ENCODE results near the gene GRN. TPM values are rescaled to one million over a fixed set of nuclear protein-coding genes. Genes with fewer than 3 reads are reported as not detected.
A peak's percentile ranks its signal among the peaks of the same experiment; 100 is the strongest.
"Not testable (repeated sequence)": the region's sequence is repeated elsewhere in the genome, so short reads cannot be mapped to it uniquely, and the experiment has no call there.

The GRN gene
- total and polyA plus RNA-seq, 2 donors = 155 to 241 TPM

- 89% methylated on average over 6 of the region's 6 CpGs for WGBS
- H3K36me3 ChIP-seq (ENCODE audit: insufficient read depth) = no peaks in the 10 kb centered on the region
Observed at GRCh38 chr17:44382917-44383316, 37.8 kb downstream of the GRN start.

GRCh38 chr17:44383363-44383762 lies 38.3 kb downstream of the GRN start:
- Histone ChIP-seq H3K4me1 (ENCODE audit: insufficient read depth) (no peaks in the 10 kb centered on the region), H3K27ac (ENCODE audit: low read depth) (no peak overlapping the region), H3K4me3 (ENCODE audit: low read depth, low read length) (no peak overlapping the region), H3K36me3 (ENCODE audit: insufficient read depth) (no peaks in the 10 kb centered on the region)
- no peak for DNase-seq (ENCODE audit: extremely low spot score)
- 93% methylated on average over 15 of the region's 15 CpGs for WGBS

More at GRCh38 chr17:44382917-44383316, 37.8 kb downstream of the GRN start:
- DNase-seq (ENCODE audit: extremely low spot score) = no peak
- no peak overlapping the region for H3K27ac ChIP-seq (ENCODE audit: low read depth)
- no peaks in the 10 kb centered on the region for H3K4me1 ChIP-seq (ENCODE audit: insufficient read depth)
- H3K4me3 ChIP-seq (ENCODE audit: low read depth, low read length) = no peak overlapping the region

GRCh38 chr17:44383861-44384260 lies 38.8 kb downstream of the GRN start:
- no peaks in the 10 kb centered on the region for H3K4me1 ChIP-seq (ENCODE audit: insufficient read depth)
- no peak for DNase-seq (ENCODE audit: extremely low spot score)
- 72% methylated on average over 16 of the region's 16 CpGs for WGBS
- no peak overlapping the region for H3K27ac ChIP-seq (ENCODE audit: low read depth)
- H3K4me3 ChIP-seq (ENCODE audit: low read depth, low read length) = no peak overlapping the region
- H3K36me3 ChIP-seq (ENCODE audit: insufficient read depth) = no peaks in the 10 kb centered on the region

- peak overlapping the region; percentile 29 for H3K4me3 ChIP-seq (ENCODE audit: low read depth, low read length)
- H3K27ac ChIP-seq (ENCODE audit: low read depth) = no peak overlapping the region
- no peaks in the 10 kb centered on the region for H3K36me3 ChIP-seq (ENCODE audit: insufficient read depth)
- DNase-seq (ENCODE audit: extremely low spot score) = no peak
- H3K4me1 ChIP-seq (ENCODE audit: insufficient read depth) = no peaks in the 10 kb centered on the region
- 27% methylated on average over 29 of the region's 29 CpGs for WGBS
Observed at GRCh38 chr17:44384281-44384822, 39.2 kb downstream of the GRN start.

GRCh38 chr17:44384823-44385286 lies 39.8 kb downstream of the GRN start:
- WGBS = 3% methylated on average over 26 of the region's 26 CpGs
- peak overlapping the region; percentile 29 for H3K4me3 ChIP-seq (ENCODE audit: low read depth, low read length)
- no peak for DNase-seq (ENCODE audit: extremely low spot score)
- no peak overlapping the region for H3K27ac ChIP-seq (ENCODE audit: low read depth)
- H3K4me1 ChIP-seq (ENCODE audit: insufficient read depth) = no peaks in the 10 kb centered on the region
- no peaks in the 10 kb centered on the region for H3K36me3 ChIP-seq (ENCODE audit: insufficient read depth)

- Histone ChIP-seq H3K4me1 (ENCODE audit: insufficient read depth) (no peaks in the 10 kb centered on the region), H3K4me3 (ENCODE audit: low read depth, low read length) (peak overlapping the region; percentile 29), H3K27ac (ENCODE audit: low read depth) (no peak overlapping the region), H3K36me3 (ENCODE audit: insufficient read depth) (no peaks in the 10 kb centered on the region)
- DNase-seq (ENCODE audit: extremely low spot score) = peak; percentile 62
- 4% methylated on average over 68 of the region's 68 CpGs for WGBS
Observed at GRCh38 chr17:44385287-44386181, 40.4 kb downstream of the GRN start.

GRCh38 chr17:44386182-44386525 lies 41.1 kb downstream of the GRN start:
- Histone ChIP-seq H3K27ac (ENCODE audit: low read depth) (no peak overlapping the region), H3K4me1 (ENCODE audit: insufficient read depth) (no peaks in the 10 kb centered on the region), H3K4me3 (ENCODE audit: low read depth, low read length) (no peak overlapping the region), H3K36me3 (ENCODE audit: insufficient read depth) (no peaks in the 10 kb centered on the region)
- no peak for DNase-seq (ENCODE audit: extremely low spot score)
- 30% methylated on average over 10 of the region's 10 CpGs for WGBS

GRCh38 chr17:44387804-44388203 lies 42.7 kb downstream of the GRN start:
- no peak for DNase-seq (ENCODE audit: extremely low spot score)
- Histone ChIP-seq H3K4me1 (ENCODE audit: insufficient read depth) (no peaks in the 10 kb centered on the region), H3K36me3 (ENCODE audit: insufficient read depth) (no peaks in the 10 kb centered on the region), H3K27ac (ENCODE audit: low read depth) (no peak overlapping the region), H3K4me3 (ENCODE audit: low read depth, low read length) (no peak overlapping the region)
- 89% methylated on average over 2 of the region's 2 CpGs for WGBS

GRCh38 chr17:44389281-44389680 lies 44.2 kb downstream of the GRN start, which contains the start of gene ITGA2B:
TSS of gene ITGA2B (minus strand) at chr17:44389649. CDS start at chr17:44389473, 176 bp downstream.
- WGBS = 48% methylated on average over 1 of the region's 1 CpG
- Histone ChIP-seq H3K36me3 (ENCODE audit: insufficient read depth) (no peaks in the 10 kb centered on the region), H3K4me1 (ENCODE audit: insufficient read depth) (no peaks in the 10 kb centered on the region), H3K4me3 (ENCODE audit: low read depth, low read length) (no peak within 1 kb of the TSS), H3K27ac (ENCODE audit: low read depth) (no peak within 1 kb of the TSS)
- no peak for DNase-seq (ENCODE audit: extremely low spot score)

- WGBS = 83% methylated on average over 6 of the region's 6 CpGs
Observed at GRCh38 chr17:44389723-44390202, 44.7 kb downstream of the GRN start.

GRCh38 chr17:44390250-44390870 lies 45.3 kb downstream of the GRN start:
- H3K36me3 ChIP-seq (ENCODE audit: insufficient read depth) = no peaks in the 10 kb centered on the region
- WGBS = 67% methylated on average over 10 of the region's 10 CpGs
- no peaks in the 10 kb centered on the region for H3K4me1 ChIP-seq (ENCODE audit: insufficient read depth)
- no peak overlapping the region for H3K27ac ChIP-seq (ENCODE audit: low read depth)
- H3K4me3 ChIP-seq (ENCODE audit: low read depth, low read length) = no peak overlapping the region
- no peak for DNase-seq (ENCODE audit: extremely low spot score)

More at GRCh38 chr17:44389723-44390202, 44.7 kb downstream of the GRN start:
- no peaks in the 10 kb centered on the region for H3K36me3 ChIP-seq (ENCODE audit: insufficient read depth)
- H3K27ac ChIP-seq (ENCODE audit: low read depth) = no peak overlapping the region
- no peaks in the 10 kb centered on the region for H3K4me1 ChIP-seq (ENCODE audit: insufficient read depth)
- no peak for DNase-seq (ENCODE audit: extremely low spot score)
- no peak overlapping the region for H3K4me3 ChIP-seq (ENCODE audit: low read depth, low read length)

- not testable (repeated sequence) for H3K36me3 ChIP-seq (ENCODE audit: insufficient read depth); H3K27ac ChIP-seq (ENCODE audit: low read depth); DNase-seq (ENCODE audit: extremely low spot score); H3K4me1 ChIP-seq (ENCODE audit: insufficient read depth); H3K4me3 ChIP-seq (ENCODE audit: low read depth, low read length)
- WGBS = 92% methylated on average over 9 of the region's 9 CpGs
Observed at GRCh38 chr17:44394112-44394511, 49.0 kb downstream of the GRN start.

GRCh38 chr17:44394833-44395232 lies 49.7 kb downstream of the GRN start:
- no peak for DNase-seq (ENCODE audit: extremely low spot score)
- Histone ChIP-seq H3K4me1 (ENCODE audit: insufficient read depth) (no peaks in the 10 kb centered on the region), H3K4me3 (ENCODE audit: low read depth, low read length) (no peak overlapping the region), H3K27ac (ENCODE audit: low read depth) (no peak overlapping the region), H3K36me3 (ENCODE audit: insufficient read depth) (peaks cover 2% of the 10 kb centered on the region)
- 94% methylated on average over 2 of the region's 2 CpGs for whole genome bisulfite sequencing
